Astrocyte of the spinal cord (primary cell): ENCODE measurements around the gene ADGRB2.

Experiments used
- DNase-seq: peaks from one replicate; pipeline ENCODE4 v3.0.0; 2011; ENCODE audit warnings: low read depth, low spot score
- H3K4me3 ChIP-seq: 2 replicates; pipeline ENCODE4 v1.5.1; 2011; ENCODE audit warnings: low read depth, mild to moderate bottlenecking, low read length, moderate library complexity
- CTCF ChIP-seq: IDR thresholded peaks from 2 replicates; pipeline ENCODE4 v1.5.1; 2012; ENCODE audit warnings: low read depth, mild to moderate bottlenecking, low read length, inconsistent platforms
- in situ Hi-C: cut with HindIII; loops from 2 replicates; pipeline ENCODE4 v1.10.0; 2017; ENCODE audit warnings: low sequenced_read_pairs

The ADGRB2 gene

DNA sequence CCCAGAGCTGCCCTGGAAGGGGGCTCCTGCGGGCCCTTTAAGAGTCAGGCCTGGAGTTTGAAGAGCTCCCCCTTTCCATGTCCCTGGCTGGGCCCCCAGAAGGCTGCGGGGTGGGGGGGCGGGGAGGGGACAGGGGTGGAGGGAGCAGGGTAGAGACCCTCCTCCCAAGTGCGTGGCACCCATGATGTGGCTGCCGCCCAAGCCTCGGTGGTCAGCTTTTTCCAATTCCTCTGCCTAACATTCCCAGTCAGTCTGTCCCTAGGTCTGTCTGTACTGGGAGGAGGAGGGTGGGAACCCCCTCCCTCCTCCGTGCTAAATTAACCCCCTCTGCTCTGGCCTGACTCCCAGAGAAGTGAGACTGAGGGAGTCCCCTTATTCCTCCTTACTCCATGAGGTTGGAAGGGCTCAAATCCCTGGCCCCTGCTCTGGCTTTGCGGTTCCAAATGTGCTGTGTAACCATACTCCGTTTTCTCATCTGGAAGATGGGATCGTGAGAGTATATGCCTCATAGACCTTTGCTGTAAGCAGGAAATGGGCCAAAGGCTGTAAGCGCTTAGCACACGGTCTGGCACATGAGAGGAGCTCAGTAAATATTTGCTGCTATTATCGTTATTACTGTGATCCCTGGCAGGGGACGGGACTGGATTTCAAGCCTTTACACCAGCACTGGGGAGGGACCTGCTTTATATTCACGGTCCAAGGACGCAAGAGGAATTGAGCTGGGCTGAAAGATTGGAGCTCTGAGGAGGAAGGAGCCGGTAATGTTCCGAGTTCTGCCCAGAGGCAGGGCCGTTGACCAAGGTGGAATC is 59.7 kb downstream of the ADGRB2 start:
- TF ChIP-seq CTCF: no peak
- peak; percentile 85 for DNase-seq
- in situ Hi-C loops: no loop called here
- H3K4me3 ChIP-seq: peak overlapping the region; percentile 71

DNA sequence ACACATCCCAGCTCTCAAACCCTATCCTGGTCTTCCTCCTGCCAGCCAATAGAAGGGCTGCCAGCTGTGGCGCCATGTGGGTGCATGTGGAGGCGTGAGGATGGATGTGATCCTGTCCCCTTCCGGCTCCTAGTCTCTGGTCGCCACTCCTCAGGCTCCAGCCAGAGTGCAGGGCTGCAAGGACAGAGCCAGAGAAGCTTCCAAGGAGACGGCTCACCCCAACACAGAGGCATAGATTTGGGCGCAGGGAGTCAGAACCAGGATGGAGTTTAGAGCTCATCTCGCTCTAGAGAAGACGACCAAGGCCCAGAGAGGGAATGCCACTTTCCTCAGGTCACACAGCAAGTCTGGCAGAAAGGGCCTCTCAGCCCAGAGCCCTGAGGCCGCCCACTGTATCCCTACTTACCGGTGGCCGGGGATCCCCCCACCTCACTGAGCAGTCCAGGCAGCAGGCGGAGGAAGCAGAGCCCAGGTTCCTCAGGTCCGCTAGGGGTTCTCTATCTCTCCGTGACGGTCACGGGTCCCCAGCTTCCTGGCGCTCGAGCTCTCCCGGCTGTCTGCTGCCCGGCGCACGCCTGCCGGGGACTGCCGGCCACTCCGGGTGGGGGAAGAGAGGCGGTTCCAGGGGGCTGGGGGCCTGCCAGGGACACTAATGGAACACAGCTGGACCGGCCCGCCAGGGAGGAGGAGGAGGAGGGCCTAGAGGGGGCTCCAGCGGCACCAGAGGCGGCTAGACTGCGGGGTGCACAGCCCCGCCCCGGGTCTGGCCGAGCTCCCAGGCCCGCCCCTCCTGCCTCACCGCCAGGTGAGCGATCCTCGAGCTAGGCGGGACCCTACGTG is 60.5 kb downstream of the ADGRB2 start, which contains the start of gene COL16A1:
COL16A1 (minus strand) TSS at position 587 of the 840 bp plus-strand sequence. CDS start 1,824 bp downstream, outside the sequence.
- in situ Hi-C loops: no loop called here

DNA sequence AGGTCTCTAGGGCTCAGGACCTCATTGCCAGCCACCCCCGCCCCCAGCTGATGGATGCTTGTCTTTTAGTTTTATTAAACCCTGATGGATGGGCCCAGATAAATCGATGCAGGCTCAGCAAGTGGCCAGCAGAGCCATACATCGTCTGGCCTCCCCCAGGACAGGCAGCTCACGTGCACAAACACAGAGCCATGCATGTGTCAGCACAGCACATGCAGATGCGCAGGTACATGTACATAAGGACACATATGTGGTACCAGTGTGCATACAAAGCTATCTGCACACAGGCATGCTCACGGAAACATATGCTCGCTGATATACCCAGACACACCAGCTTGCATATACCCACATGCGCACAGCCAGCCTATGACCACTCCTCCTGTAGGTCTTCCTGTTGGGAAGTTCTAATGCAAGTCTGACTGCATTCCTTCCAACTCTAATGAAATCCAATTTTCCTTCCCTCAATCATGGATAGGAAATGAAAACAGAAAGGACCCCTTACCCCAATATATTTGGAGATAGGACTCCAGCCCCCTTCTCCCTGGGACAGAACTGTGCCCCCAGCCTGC is 61.2 kb downstream of the ADGRB2 start:
- H3K4me3 ChIP-seq: peak overlapping the region; percentile 71
- DNase-seq: no peak
- in situ Hi-C loops: no loop called here
- TF ChIP-seq CTCF: no peak

More for the DNA sequence above, 60.5 kb downstream of the ADGRB2 start, which contains the start of gene COL16A1:
- DNase-seq: peak; percentile 82
- peak within 1 kb of the TSS; percentile 71 for H3K4me3 ChIP-seq
- no peak for TF ChIP-seq CTCF

DNA sequence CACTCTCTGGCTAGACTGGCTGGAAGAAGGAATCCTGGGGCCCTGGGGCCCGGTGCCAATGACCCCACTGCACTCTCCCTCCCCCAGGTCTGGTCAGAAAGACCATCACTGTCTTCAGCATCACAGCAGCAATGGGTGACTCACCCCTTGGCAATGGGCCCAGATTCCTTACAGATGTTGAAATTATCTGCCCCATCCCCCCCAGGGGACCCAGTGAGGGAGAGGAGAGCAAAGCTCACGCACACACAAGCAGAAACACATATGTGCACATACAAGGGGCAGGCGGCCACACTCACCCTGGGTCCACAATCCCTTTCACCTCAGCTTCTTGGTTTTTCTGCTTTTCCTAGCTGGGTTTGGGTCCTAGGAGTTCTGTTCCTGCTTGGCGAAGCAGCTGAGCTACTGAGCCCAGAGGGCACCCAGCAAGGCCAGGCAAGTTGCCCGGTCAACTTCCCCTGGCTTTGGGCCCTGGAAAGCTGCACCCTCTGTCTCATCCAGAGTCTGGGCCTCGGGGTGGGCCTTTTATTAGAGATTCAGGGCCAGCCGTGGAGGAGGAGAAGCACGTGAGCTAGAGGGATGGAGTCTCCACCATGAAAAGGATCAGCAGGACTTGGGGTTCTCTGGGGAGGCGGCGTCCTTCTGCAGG is 62.9 kb downstream of the ADGRB2 start:
- peak overlapping the region; percentile 71 for H3K4me3 ChIP-seq
- no peak for TF ChIP-seq CTCF
- in situ Hi-C loops: no loop called here
- peak; percentile 97 for DNase-seq

DNA sequence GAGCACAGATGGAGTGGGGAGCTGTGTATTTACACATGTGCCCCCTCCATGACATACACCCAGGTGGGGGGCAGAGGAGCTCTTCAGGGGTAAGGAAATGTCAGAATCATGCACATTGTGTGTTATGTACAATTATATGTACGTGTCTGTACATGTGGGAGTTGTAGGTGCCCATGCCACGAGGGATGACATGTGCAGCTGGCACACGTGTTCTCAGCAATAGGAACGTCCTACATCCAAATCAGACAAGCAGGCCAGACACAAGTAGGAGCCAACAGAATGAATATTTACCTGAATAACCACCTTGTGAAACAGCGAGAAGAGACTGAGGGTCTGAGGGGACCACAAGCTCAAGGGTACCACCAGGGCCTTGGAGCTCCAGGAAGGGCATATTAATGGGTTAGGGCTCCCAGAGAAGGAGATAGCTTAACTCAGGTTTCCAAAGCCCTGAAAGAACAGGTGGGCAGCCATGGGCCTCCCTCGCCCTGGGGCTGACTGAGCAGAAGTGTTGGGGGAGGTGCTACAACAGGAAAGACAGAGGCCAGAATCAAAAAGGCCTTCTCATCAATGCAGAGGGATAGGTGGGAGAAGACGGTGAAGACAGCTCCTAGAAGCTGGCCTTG is 63.6 kb downstream of the ADGRB2 start:
- no peak for TF ChIP-seq CTCF
- DNase-seq: no peak
- no peak overlapping the region for H3K4me3 ChIP-seq
- in situ Hi-C loops: no loop called here
